ENCODE data around the gene PATE1.

The PATE1 gene

GRCh38 chr11:125797641-125798040 is 51.6 kb downstream of the PATE1 start:
- DNase-seq = no peak

Data from fibroblast of skin of back (primary cell).